C4-2B (cell line): Measurements from ENCODE around the gene SCPEP1.

Experiments used
- CTCF ChIP-seq: fragments of 450-650 bp; conservative IDR thresholded peaks from 2 replicates; pipeline ENCODE4 v1.5.1; 2017; ENCODE audit warnings: mild to moderate bottlenecking
- ZFX ChIP-seq: fragments of 450-650 bp; IDR thresholded peaks from 2 replicates; pipeline ENCODE4 v1.6.1; 2017

- TF ChIP-seq CTCF (no peak), ZFX (no peak)
Observed at GRCh38 chr17:56978441-56979090, 635 bp downstream of the SCPEP1 start.
